Common myeloid progenitor, CD34-positive (primary cell): ENCODE results near the gene PPM1A.

Experiments
- CTCF ChIA-PET: fragments of 350-600 bp; sonication (Branson Sonifier 250); formaldehyde crosslinking; loops from one replicate; lab custom pipeline; 2021; ENCODE audit warnings: antibody characterized with exemption; lab: Charles Lee
- POLR2A ChIA-PET: fragments of 350-600 bp; sonication (Branson Sonifier 250); formaldehyde crosslinking; loops from one replicate; lab custom pipeline; 2021; ENCODE audit warnings: antibody characterized with exemption; lab: Charles Lee
- DNase-seq, 3 donors: peaks; one replicate each; pipeline versions ENCODE4 v3.0.0 to v3.0.0-alpha.2; 2013
- H3K27ac ChIP-seq, 2 experiments: 1 replicate in 1 of 2; 2 replicates in 1 of 2; pipeline ENCODE4 v1.7.0; 2013; ENCODE audit warnings: inconsistent platforms in 2 of 2, low read length in 2 of 2, mild to moderate bottlenecking in 2 of 2, low read depth in 1 of 2, moderate library complexity in 1 of 2; ENCODE audit not compliant: severe bottlenecking in 2 of 2, insufficient read depth in 1 of 2, poor library complexity in 1 of 2
- H3K27me3 ChIP-seq, 5 experiments: replicated peaks in 2 of 5; 1 replicate in 3 of 5; 2 replicates in 2 of 5; pipeline versions ENCODE4 v1.6.1 to v1.7.0; 2013; ENCODE audit warnings: low read length in 4 of 5, mild to moderate bottlenecking in 2 of 5, moderate library complexity in 2 of 5, inconsistent platforms in 1 of 5; ENCODE audit not compliant: insufficient read depth in 5 of 5, control insufficient read depth in 4 of 5
- H3K36me3 ChIP-seq, 4 experiments: 1 replicate in 2 of 4; 2 replicates in 2 of 4; pipeline versions ENCODE4 v1.6.1 to v1.7.0; 2013; ENCODE audit warnings: low read length in 3 of 4, control low read depth in 1 of 4, mild to moderate bottlenecking in 1 of 4; ENCODE audit not compliant: control insufficient read depth in 4 of 4, insufficient read depth in 4 of 4
- H3K4me1 ChIP-seq, 4 experiments: 1 replicate in 3 of 4; 2 replicates in 1 of 4; pipeline versions ENCODE4 v1.6.1 to v1.7.1; 2013; ENCODE audit warnings: low read length in 3 of 4, mild to moderate bottlenecking in 3 of 4, control low read depth in 1 of 4, inconsistent platforms in 1 of 4, moderate library complexity in 1 of 4; ENCODE audit not compliant: control insufficient read depth in 4 of 4, insufficient read depth in 4 of 4; ENCODE audit errors: control extremely low read depth in 1 of 4
- H3K4me3 ChIP-seq, 7 experiments: 1 replicate in 4 of 7; 2 replicates in 3 of 7; pipeline versions ENCODE4 v1.5.1 to v1.7.0; 2013; ENCODE audit warnings: mild to moderate bottlenecking in 7 of 7, low read length in 6 of 7, moderate library complexity in 6 of 7, inconsistent platforms in 2 of 7, low read depth in 2 of 7, control low read depth in 1 of 7; ENCODE audit not compliant: insufficient read depth in 4 of 7, control insufficient read depth in 1 of 7; ENCODE audit errors: extremely low read depth in 1 of 7
- H3K9me3 ChIP-seq, 5 experiments: 1 replicate in 4 of 5; 2 replicates in 1 of 5; pipeline versions ENCODE4 v1.6.1 to v1.7.1; 2013; ENCODE audit warnings: low read length in 4 of 5, mild to moderate bottlenecking in 2 of 5, inconsistent platforms in 1 of 5, low read depth in 1 of 5, moderate library complexity in 1 of 5; ENCODE audit not compliant: control insufficient read depth in 4 of 5, insufficient read depth in 2 of 5; ENCODE audit errors: control extremely low read depth in 1 of 5
- WGBS: methylation state at CpG from one replicate; pipeline ENCODE4 v1.1.5; 2013; ENCODE audit not compliant: insufficient coverage; 5-methylcytosine and 5-hydroxymethylcytosine counted together

Gene PPM1A

DNA sequence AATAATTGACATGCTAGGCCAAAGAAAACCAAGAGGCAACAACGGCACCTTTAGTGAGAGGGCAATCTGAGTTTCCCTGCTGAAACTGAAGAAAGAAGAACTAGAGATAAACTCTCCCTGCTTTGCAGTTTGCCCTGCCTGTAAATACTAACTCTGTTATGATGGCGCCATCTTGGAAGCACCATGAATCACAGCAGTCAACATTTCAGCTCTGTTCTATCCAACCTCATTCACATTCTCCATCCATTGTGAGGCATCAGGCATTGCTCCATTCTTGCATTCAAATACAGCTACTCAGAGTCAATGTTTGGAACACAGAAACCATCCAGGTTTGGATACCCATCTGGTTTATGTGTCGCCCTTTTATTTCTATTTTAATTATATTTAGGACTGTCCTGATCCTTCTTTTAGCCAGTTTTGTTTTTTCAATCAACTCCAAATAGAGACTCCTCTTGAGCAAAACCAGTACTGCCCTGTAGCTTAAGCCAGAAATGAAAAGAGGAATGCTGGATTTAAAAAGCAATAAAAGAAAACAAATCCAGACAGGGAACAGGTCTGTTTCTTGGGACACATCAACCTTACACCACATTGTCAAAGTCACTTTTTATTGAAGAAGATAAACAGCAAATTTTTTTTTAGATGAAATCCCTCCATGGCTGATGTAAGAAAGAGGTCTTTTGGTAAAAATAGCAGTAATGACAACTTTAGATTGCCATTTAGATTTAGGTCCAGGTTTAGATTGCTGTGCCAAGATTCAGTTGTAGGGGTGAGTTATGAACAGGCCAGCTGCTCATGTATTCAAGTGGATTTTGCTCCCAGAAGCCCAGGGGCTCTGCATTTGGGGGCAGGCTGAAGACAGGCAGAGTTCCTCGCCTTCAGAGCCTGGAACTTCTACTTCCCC, 33.3 kb upstream of the PPM1A start:
- POLR2A ChIA-PET = no interaction called here
- Histone ChIP-seq H3K4me1 (no peaks in the 10 kb centered on the region), H3K27me3 (no peaks in the 10 kb centered on the region), H3K4me3 (no peak overlapping the region), H3K36me3 (no peaks in the 10 kb centered on the region), H3K27ac (no peak overlapping the region), H3K9me3 (no peaks in the 10 kb centered on the region)
- CTCF ChIA-PET = interaction anchor here (1.2 to 1.4 kb wide), 2 partner anchors 17 to 20 kb away, joined by 3 read pairs; no protein-coding TSS in a partner anchor
- WGBS = 96% methylated on average over 2 of the region's 4 CpGs
- DNase-seq = no peak

DNA sequence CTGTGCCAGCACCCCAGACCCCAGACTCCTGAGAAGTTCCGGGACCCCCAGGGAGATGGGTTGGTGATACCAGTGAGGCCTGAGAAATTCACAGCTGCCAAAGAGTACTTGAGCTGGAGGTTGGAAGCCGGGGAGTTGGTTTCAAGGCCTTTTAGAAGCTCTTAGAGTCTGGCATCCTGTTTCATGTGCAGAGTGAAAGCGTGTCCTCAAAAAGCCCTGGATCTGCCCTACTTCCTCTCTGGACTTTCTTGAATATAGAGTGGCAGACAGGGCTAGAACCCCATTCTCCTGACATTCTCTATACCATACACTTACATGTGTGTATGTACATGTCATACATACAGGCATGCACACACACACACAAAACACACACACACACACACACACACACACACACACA, 31.3 kb upstream of the PPM1A start:
- 92% methylated on average over 2 of the region's 3 CpGs for WGBS
- ChIA-PET CTCF (interaction anchor here (1.2 to 1.3 kb wide), 2 partner anchors 13 to 32 kb away, joined by 3 to 4 read pairs; no protein-coding TSS in a partner anchor), POLR2A (no interaction called here)

DNA sequence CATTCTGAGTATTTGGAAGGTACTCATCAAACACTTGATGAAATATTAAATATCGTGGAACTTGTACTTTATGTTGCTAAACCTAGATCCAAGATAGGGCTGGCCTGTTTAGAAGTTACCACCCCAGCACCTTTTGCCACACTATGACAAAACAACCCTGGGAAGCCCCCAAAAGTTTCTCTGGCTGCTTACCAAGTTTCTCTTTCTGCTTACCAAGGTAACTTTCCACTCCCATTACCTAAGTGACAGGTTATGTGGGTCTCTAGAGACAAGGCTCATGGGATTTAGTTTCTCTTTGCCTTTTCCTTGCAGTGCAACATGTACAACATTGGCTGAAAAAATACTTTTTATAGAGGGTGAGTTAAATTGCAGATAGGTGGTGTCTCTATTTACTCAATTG, 28.9 kb upstream of the PPM1A start:
- 100% methylated on average over 1 of the region's 1 CpG for WGBS
- POLR2A ChIA-PET = no interaction called here

More for the DNA sequence above, 31.3 kb upstream of the PPM1A start:
- H3K4me1 ChIP-seq = no peaks in the 10 kb centered on the region
- H3K36me3 ChIP-seq = no peaks in the 10 kb centered on the region
- H3K9me3 ChIP-seq = no peaks in the 10 kb centered on the region
- no peak overlapping the region for H3K4me3 ChIP-seq
- no peaks in the 10 kb centered on the region for H3K27me3 ChIP-seq
- DNase-seq = peak in 1 of 3 donors; percentile 6
- no peak overlapping the region for H3K27ac ChIP-seq

DNA sequence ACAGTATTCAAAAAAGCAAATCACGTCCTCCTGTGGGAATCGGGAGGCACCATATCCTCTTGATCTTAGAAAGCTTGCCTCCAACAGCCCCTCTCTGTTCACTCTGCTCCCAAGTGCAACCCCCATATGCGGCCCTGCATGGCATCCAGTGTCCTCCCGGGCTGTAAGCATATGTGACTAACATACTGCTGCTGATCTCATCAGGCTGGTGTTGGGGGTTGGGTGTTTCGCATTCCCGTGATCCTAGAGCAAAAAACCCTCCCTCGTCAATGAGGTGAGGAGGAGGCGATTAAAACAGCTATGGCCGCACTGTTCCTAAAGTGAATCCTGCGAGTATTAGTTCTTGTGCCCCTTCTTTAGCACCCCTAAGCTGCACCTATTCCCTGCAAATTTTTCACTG, 28.1 kb upstream of the PPM1A start:
- Histone ChIP-seq H3K9me3 (no peaks in the 10 kb centered on the region), H3K27ac (no peak overlapping the region), H3K36me3 (no peaks in the 10 kb centered on the region), H3K4me1 (no peaks in the 10 kb centered on the region), H3K27me3 (no peaks in the 10 kb centered on the region), H3K4me3 (no peak overlapping the region)
- POLR2A ChIA-PET = no interaction called here
- CTCF ChIA-PET = interaction anchor here (1.2 kb wide), 1 partner anchor 28 kb away, joined by 5 read pairs; the partner anchor contains the start of gene PPM1A
- no peak for DNase-seq
- WGBS = 84% methylated on average over 8 of the region's 10 CpGs

More for the DNA sequence above, 28.9 kb upstream of the PPM1A start:
- no peaks in the 10 kb centered on the region for H3K9me3 ChIP-seq
- no peaks in the 10 kb centered on the region for H3K27me3 ChIP-seq
- peak in 2 of 3 donors; percentile 42 to 51 for DNase-seq
- no peaks in the 10 kb centered on the region for H3K4me1 ChIP-seq
- CTCF ChIA-PET = no interaction called here
- H3K27ac ChIP-seq = no peak overlapping the region
- H3K4me3 ChIP-seq = no peak overlapping the region
- no peaks in the 10 kb centered on the region for H3K36me3 ChIP-seq

DNA sequence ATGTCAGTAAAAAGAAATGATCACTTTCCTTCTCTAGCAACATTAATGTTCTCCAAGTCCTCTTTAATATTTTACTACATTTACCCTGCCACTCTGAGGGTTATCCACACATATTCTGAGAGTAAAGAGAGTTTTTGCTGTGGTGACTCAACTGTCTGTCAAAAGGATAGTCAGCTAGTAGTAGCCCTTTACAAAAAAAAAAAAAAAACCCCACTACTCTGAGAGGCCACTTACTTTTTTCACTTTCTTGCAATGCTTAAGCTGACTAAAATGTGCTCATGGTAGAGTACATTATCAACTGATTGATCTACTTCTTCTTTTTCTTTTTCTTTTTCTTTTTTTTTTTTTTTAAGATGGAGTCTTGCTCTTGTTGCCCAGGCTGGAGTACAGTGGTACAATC, 27.6 kb upstream of the PPM1A start:
- CTCF ChIA-PET = interaction anchor here (1.2 kb wide), 1 partner anchor 27 kb away, joined by 5 read pairs; the partner anchor contains the start of gene PPM1A
- Histone ChIP-seq H3K27me3 (no peaks in the 10 kb centered on the region), H3K36me3 (no peaks in the 10 kb centered on the region), H3K27ac (no peak overlapping the region), H3K9me3 (no peaks in the 10 kb centered on the region), H3K4me3 (no peak overlapping the region), H3K4me1 (no peaks in the 10 kb centered on the region)
- DNase-seq = peak in 2 of 3 donors; percentile 18 to 26
- POLR2A ChIA-PET = no interaction called here

DNA sequence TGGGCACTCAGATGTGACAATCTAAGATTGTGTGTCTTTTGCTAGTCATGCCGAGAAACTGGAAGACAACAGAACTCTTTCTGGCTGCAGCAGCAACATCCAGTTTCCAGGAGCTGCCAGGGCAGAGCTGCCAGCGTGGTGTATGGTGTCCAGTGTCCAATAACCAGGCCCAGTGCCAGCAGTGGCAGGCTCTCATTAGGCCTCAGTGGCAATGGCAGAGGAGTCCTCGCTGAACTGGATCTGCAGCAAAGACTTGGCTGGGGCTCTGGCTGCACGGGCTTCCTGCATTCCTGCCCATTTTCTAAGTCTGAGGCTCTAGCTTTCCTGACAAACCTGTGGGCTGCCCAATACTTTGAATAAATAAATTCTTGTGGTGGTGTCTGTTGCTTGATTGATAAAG, 26.2 kb upstream of the PPM1A start:
- H3K4me3 ChIP-seq = no peak overlapping the region
- POLR2A ChIA-PET = no interaction called here

DNA sequence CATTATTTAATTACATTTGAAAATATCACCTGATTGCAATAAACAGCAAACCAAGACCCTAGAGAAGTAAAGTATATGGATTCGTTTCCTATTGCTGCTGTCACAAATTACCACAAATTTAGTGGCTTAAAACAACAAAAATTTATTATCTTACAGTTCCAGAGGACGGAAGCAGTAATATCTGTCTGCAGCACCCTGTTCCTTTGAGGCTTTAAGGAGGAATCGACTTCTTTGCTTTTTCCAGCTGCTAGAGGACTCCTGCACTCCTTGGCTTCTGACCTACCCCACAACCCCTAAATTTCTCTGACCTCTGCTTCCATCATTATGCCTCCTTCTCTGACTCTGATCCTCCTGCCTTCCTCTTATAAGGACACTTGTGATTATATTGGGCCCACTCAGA, 23.8 kb upstream of the PPM1A start:
- Histone ChIP-seq H3K36me3 (no peaks in the 10 kb centered on the region), H3K4me1 (no peaks in the 10 kb centered on the region), H3K27ac (no peak overlapping the region), H3K4me3 (no peak overlapping the region), H3K27me3 (no peaks in the 10 kb centered on the region), H3K9me3 (no peaks in the 10 kb centered on the region)
- 62% methylated on average over 3 of the region's 3 CpGs for WGBS
- DNase-seq = peak in 2 of 3 donors; percentile 35 to 62
- POLR2A ChIA-PET = no interaction called here
- CTCF ChIA-PET = interaction anchor here (1.1 kb wide), 1 partner anchor 13 kb away, joined by 4 read pairs; no protein-coding TSS in a partner anchor

More for the DNA sequence above, 26.2 kb upstream of the PPM1A start:
- H3K9me3 ChIP-seq = no peaks in the 10 kb centered on the region
- H3K27me3 ChIP-seq = no peaks in the 10 kb centered on the region
- 100% methylated on average over 3 of the region's 4 CpGs for WGBS
- no peaks in the 10 kb centered on the region for H3K36me3 ChIP-seq
- H3K4me1 ChIP-seq = no peaks in the 10 kb centered on the region
- DNase-seq = no peak
- H3K27ac ChIP-seq = no peak overlapping the region
- CTCF ChIA-PET = interaction anchor here (1.0 kb wide), 1 partner anchor 64 kb away, joined by 3 read pairs; no protein-coding TSS in a partner anchor
